ENCODE results near the gene IGFL2. TPM values are rescaled to one million over a fixed set of nuclear protein-coding genes. Genes with fewer than 3 reads are reported as not detected.
"Not testable (repeated sequence)": the region's sequence is repeated elsewhere in the genome, so short reads cannot be mapped to it uniquely, and the experiment has no call there.

Gene IGFL2
- polyA plus RNA-seq (2013, experiment 1 of 2; ENCODE audit: insufficient read length): 0.20 TPM
- polyA plus RNA-seq (2013, experiment 2 of 2; ENCODE audit: insufficient read length): 0.35 TPM

- no peak for DNase-seq
Observed at GRCh38 chr19:46147791-46148288, at the start of gene IGFL2. Gene IGFL2, plus strand, starts transcription at chr19:46148238. Its CDS starts 41 bp downstream, at chr19:46148279.

- no peak for DNase-seq
Observed at GRCh38 chr19:46100344-46100743, 47.7 kb upstream of the IGFL2 start.

- DNase-seq: no peak
Observed at GRCh38 chr19:46101293-46101692, 46.7 kb upstream of the IGFL2 start.

GRCh38 chr19:46102333-46102732 lies 45.7 kb upstream of the IGFL2 start:
- DNase-seq: not testable (repeated sequence)

GRCh38 chr19:46107371-46107770 lies 40.7 kb upstream of the IGFL2 start:
- DNase-seq: peak; percentile 19

- no peak for DNase-seq
Observed at GRCh38 chr19:46109876-46110275, 38.2 kb upstream of the IGFL2 start.

- DNase-seq: no peak
Observed at GRCh38 chr19:46111376-46111775, 36.7 kb upstream of the IGFL2 start.

GRCh38 chr19:46112527-46112926 lies 35.5 kb upstream of the IGFL2 start:
- DNase-seq: no peak

- DNase-seq: no peak
Observed at GRCh38 chr19:46113726-46114125, 34.3 kb upstream of the IGFL2 start.

GRCh38 chr19:46115396-46116106 lies 32.5 kb upstream of the IGFL2 start:
- peak; percentile 53 for DNase-seq

- DNase-seq: no peak
Observed at GRCh38 chr19:46116121-46116520, 31.9 kb upstream of the IGFL2 start.

GRCh38 chr19:46118136-46118535 lies 29.9 kb upstream of the IGFL2 start:
- DNase-seq: no peak

- DNase-seq: no peak
Observed at GRCh38 chr19:46124638-46125115, 23.4 kb upstream of the IGFL2 start, which contains the start of gene IGFL3. Gene IGFL3, minus strand, starts transcription at chr19:46124688. Its CDS starts 39 bp downstream, at chr19:46124649.

- no peak for DNase-seq
Observed at GRCh38 chr19:46125447-46125846, 22.6 kb upstream of the IGFL2 start.

- DNase-seq: no peak
Observed at GRCh38 chr19:46126086-46126580, 21.9 kb upstream of the IGFL2 start.

GRCh38 chr19:46131485-46132143 lies 16.4 kb upstream of the IGFL2 start:
- DNase-seq: peak; percentile 4

- peak; percentile 5 for DNase-seq
Observed at GRCh38 chr19:46132508-46133100, 15.4 kb upstream of the IGFL2 start.

- peak; percentile 100 for DNase-seq
Observed at GRCh38 chr19:46133101-46133627, 14.9 kb upstream of the IGFL2 start.

GRCh38 chr19:46133777-46134241 lies 14.2 kb upstream of the IGFL2 start:
- peak; percentile 69 for DNase-seq

- no peak for DNase-seq
Observed at GRCh38 chr19:46134527-46134926, 13.5 kb upstream of the IGFL2 start.

GRCh38 chr19:46137915-46138473 lies 10.0 kb upstream of the IGFL2 start:
- DNase-seq: no peak

GRCh38 chr19:46141421-46141820 lies 6.6 kb upstream of the IGFL2 start:
- no peak for DNase-seq

Data from fibroblast of skin of back (primary cell).